22Rv1 (cell line): ENCODE data around the gene BCR.

Experiments
- CTCF ChIP-seq: fragments of 450-650 bp; IDR thresholded peaks from 2 replicates; pipeline ENCODE4 v1.5.1; 2017; ENCODE audit warnings: mild to moderate bottlenecking
- ZFX ChIP-seq: fragments of 450-650 bp; IDR thresholded peaks from 2 replicates; pipeline ENCODE4 v1.6.1; 2017; ENCODE audit warnings: antibody characterized with exemption, borderline replicate concordance

- no peak for TF ChIP-seq CTCF
- no peak for TF ChIP-seq ZFX
Measured at GRCh38 chr22:23225724-23226496, 45.6 kb downstream of the BCR start.
